Measurements from ENCODE around the gene SCN4A.

Gene SCN4A

DNA sequence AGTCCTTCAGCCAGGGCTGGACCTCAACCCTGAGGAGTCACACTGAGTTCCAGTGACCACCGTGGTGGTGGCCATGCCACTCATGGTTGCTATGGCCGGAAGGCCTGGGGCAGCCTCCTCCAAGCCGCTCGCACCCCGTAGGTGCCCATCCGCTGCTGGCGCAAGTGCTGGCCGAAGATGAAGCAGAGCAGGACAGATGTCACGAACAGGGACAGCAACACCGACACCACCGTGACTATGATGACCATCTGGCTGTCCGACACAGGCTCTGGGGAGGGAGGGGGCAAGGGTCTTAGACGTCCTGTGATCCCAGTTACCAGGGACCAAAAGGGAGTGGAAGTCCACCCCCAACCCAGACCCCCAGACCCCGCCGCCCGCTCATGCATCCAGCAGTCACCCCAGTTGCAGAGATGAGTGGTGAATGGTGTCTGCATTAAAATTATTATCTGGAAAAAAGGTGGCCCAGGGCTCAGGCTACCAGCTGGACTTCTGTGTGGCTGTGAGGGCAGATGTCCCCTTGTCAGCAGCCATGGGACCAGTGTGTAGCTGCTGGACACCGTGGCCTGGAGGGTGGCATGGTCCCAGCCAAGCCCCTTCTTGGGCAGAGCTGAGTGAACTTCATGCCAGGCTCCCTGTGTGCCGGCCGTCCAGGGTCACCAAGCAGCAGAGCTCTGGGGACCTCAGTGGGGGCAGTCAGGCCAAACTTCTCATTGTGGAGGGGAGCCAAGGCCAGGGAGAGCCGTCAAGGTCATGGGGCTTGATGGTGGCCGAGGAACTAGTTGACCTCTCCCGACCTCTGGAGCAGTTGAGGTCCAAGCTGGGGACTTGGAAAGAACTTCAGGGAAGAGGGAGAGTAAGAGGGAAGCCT lies 30.2 kb upstream of the SCN4A start:
- DNase-seq (ENCODE audit: insufficient read length, low spot score) = no peak
- FAIRE-seq = peak; percentile 33

DNA sequence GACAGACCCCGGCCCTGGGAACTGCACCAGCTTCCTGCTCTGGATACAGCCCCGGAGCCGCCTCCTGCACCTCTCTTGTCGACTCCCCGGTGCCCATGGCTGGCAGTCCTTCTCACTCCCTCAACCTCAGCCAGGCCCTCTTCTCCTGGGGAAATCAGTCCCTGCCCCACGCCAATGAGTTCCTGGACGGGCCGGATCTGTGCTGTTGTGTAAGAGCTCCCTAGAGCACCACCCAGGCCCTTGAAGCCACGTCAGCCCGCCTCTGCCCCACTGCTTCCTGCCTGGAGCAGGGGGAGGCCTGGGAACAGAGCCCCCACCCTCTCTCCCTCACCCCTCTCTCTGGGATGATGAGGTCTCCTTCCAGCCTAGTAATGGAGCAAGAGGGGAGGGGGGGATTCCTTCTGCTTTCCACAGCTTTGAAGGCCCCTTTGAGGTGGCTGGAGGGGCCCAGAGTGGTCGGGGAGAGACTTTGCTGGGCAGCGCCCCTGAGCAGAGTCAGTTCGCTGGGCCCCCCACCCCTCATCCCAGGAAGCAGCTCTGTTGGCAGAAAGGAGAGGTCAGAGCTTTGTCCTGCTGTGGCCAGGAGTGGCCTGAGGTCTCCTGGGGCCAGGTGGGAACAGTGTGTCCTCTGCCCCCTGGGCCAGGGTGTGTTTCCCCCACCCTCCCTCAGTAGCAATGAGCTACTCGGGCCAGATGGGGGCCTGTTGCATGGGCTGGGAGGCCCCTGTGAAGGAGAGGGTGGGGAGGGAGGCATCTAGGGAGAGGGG lies 29.2 kb upstream of the SCN4A start:
- FAIRE-seq = no peak
- DNase-seq (ENCODE audit: insufficient read length, low spot score) = no peak

DNA sequence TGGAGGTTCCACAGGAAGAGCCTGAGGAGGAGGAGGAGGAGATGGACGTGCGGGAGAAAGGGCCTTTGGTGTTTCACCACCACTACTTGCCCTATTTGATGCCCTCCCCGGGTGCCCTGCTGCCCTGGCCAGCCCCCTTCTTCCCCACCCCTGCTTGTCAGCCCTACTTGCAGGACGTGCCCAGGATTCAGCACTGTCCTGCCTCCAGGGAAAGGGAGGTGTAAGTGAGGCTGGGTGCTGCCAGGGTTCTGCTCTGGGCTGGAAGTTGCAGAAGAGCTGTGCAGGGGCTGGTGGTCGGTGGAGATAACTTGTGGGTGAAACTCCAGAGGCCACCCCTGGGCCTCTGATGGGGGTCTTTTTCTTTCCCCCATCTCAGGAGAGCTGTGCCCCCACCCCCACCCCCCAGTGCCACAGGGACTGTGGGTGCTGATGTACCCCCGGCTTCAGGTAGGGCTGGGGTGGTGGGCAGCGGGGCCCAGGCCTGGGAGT lies 28.4 kb upstream of the SCN4A start:
- DNase-seq (ENCODE audit: insufficient read length, low spot score) = no peak
- FAIRE-seq = no peak

DNA sequence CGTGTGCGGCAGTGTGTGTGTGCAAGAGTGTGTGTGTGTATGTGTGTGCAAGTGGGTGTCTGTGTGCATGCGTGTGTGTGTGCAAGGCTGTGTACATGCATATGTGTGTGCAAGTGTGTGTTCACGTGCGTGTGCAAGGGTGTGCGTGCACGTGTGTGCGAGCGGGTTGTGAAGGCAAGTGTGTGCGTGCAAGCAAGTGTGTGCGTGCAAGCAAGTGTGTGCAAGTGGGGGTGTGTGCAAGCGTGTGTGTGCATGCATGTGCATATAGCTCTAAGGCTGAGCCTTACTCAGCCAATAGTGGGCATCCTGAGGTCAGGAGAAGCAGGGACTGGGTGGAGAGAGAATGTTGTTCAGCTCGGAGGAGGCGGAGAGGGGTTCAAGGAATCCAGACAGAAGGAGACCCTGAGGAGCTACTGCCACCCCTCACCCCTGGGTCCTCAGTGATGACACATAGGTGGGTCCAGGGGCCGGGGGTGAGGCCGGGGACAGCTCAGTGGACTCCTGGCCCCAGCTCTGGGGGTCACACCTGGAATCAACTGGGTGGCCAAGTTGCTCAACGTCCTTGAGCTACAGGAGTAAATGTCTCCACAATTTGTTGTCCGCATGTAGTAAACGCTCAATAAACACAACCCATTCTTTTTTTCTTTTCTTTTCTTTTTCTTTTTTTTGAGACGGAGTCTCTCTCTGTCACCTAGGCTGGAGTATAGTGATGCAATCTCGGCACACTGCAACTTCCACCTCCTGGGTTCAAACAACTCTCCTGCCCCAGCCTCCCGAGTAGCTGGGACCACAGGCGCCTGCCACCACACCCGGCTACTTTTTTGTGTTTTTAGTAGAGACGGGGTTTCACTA lies 27.2 kb upstream of the SCN4A start:
- DNase-seq (ENCODE audit: insufficient read length, low spot score) = no peak
- peak; percentile 98 for FAIRE-seq

DNA sequence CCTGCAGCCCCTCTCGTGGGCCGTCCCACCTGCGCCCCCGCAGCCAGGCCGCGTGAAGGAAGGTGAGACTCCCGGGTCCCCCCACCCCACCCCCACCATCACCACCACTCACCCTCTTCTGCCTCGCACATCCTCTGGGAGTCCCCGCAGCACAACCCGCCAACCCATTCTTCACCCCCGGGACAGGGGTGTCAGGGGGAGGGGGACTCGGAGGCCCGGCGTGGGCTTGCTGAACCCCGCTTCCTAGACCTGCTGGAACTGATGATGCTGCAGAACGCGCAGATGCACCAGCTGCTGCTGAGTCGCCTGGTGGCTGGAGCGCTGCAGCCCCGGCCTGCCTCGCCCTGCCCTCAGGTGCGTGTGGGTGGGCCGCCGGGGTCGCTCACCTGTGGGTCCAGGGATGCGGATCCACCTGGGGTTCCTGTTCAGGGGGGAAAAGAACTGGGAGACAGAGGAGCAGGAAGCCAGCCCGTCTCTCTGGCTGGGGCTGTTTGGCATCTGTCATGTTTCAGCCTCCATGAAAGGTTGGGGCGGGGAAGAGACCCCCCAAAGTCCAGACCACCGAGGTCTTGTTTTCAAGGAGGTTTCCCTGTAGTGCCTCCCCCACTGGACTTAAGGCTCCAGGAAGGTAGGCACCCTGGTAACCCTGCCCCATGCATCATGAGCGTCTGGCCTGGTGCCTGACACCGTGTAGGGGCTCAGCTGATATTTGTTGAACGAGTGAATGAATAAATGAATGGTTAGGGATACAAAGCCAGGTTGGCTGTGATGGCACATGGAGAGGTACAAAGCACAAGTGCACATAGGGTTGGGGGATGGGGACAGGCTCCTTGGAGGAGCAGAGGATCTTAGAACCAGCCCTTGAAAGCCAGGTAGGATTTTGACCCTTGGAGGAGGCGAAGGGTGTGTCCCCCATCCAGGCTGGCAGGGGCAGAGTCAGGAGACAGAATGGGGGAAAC lies 26.3 kb upstream of the SCN4A start:
- DNase-seq (ENCODE audit: insufficient read length, low spot score) = no peak

DNA sequence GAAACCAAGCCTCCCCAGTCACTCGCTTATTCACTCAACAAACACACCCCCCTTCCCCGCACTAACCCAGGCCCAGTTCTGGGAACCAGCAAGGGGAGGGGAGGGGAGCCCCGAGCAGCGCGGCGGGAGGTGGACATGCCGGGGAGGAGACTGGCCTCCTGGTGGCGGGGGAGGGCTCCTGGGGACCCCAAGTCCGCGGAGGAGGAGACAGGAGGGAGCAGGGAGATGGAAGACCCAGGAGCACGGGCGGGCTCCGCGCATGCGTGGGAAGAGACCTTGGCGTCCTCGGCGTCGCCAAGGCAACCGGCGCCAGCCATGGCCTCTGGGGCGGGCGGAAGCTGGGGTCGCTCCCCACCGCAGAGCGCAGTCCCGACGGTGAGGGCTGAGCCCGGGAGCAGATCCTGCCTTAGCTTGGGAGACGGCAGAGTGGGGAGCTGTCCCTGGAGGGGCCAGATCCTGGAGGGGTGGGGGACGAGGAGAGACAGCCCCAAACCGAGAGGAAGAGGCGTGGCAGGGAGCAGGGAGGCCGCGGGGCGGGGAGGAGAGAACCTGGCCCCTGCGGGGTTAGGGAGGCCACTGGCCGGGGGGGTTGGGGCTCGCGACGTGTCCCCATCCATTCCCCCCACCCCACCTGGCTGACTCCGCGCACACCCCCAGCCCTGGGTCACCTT lies 25.5 kb upstream of the SCN4A start, which contains the start of gene PRR29:
Gene PRR29 (plus strand): TSS at position 302 of the 671 bp plus-strand sequence. CDS start 14 bp downstream, at position 316.
- FAIRE-seq (peak; percentile 91), DNase-seq (ENCODE audit: insufficient read length, low spot score) (peak; percentile 97)

More for the DNA sequence above, 26.3 kb upstream of the SCN4A start:
- FAIRE-seq = no peak

DNA sequence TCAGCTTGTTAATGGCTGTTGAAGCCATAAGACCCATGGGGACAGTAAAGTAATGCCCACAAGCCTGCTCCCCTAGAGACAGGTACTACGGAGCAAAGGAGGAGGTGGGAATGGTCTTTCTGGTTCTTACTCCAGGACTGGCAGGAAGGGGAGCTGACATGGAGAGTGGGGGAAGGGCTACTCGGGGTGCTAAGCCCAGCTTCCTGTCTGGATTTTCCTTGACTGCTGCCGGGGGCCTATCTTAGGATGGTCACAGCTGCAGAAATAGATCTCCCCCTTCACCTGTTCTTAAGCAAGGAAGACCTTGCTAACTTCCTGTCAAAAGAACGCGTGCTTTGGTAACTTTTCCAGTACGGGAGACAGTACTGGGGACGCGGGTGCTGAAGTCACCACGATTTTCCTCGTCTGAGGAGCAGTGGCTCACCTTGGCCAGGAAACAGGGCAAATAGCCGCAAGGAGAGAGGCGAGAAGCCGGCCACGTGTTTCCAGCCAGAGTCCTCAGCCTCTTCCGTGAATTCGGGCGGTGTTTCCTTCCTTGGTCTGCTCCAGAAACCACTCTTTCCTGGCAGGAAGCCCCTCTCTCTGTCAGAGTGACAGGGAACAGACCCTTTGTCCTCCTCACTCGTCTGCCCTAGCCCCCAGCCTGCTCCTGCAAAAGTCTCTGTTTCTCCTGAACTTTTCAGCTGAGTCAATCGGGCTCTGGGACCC lies 24.8 kb upstream of the SCN4A start:
- no peak for FAIRE-seq
- no peak for DNase-seq (ENCODE audit: insufficient read length, low spot score)

DNA sequence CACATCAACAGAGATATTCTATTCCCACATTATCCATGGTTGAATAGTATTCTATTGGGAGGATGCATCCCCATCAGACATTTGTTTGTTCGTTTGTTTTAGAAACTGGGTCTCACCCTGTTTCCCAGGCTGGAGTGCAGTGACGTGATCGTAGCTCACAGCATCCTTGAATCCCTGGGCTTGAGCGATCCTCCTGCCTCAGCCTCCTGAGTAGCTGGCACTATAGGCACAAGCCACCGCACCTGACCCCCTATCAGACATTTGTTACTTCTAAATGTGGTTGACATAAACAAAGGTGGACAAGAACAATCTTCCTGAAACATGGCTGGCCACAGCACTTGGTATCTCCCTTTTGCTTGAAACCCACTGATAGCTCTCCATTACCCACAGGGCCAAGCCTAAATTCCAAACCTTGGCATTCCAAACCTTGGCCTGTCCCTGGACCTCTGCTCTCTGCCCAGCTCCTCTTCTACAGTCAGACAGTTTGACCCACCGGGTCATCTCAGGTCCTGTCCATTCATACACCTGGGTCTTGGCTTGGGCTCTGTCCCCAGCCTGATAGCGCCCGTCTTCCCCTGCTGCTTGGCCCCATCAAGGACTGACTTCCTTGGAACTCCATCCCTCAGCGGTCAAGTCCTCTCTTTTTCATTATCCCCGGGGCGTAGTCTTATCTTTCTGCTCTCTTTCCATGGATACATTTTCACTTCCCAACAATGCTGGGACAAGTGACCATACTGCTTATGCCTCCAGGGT lies 23.9 kb upstream of the SCN4A start:
- no peak for DNase-seq (ENCODE audit: insufficient read length, low spot score)
- no peak for FAIRE-seq

DNA sequence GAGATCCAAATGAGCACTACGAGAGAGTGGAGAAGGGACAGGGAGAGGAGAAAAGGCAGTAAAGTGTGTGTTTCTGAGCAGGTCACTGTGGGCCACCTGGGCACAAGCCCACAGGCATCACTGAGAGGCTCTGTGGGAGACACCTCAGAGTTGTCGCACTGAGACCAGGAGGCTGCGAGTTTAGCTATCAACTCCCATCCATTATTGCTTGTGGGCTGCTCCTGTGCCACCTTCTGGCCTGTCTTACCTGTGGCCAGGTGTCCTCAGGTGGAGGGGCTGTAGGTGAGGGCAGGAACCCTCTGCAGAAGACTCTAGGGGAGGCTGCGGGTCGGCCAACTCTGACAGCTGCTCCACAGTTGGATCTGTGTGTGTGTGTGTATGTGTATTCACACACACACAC lies 22.9 kb upstream of the SCN4A start:
- FAIRE-seq (no peak), DNase-seq (ENCODE audit: insufficient read length, low spot score) (no peak)

DNA sequence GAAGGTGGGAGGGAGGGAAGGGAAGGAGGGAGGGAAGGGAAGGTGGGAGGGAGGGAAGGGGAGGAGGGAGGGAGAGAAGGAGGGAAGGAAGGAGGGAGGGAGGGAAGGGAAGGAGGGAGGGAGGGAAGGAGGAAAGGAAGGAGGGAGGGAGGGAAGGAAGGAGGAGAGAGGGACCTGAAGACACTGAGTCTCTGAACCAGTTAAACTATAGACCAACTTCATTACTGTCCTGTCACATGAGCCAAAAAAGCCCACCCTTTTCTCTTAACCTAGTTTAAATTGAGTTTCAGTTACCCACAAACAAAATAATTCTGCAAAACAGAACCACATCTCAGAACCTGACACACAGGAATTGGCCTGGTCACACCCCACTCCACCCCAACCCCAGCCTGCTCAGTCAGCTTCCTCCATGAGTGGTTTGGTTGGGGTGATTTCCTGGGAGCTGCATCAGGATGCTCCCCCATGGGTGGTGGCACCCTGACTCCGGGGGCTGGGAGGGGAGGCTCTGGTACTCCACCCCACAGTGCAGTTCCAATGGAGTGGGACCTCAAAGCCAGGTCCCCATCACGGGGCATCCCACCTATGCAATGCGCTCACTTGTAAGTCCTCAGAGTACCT lies 20.8 kb upstream of the SCN4A start:
- no peak for DNase-seq (ENCODE audit: insufficient read length, low spot score)
- no peak for FAIRE-seq

DNA sequence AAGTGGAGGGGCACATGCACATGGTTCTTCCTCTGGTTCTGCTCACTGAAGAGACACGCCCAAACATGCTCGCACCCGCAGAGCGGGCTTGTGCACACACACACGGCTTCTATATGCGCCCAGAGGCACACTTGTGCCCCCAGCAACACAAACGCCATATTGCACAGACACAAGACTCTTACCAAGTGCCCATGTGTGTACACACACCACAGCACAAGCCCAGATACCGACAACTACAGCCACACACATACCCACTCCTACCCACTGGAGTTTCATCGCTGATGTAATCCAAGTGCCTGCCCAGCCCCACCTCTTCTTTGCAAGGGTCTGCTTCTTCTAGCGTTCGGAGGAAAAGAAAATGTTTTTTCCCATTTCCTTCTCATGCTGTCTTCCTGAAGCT lies 18.9 kb upstream of the SCN4A start:
- FAIRE-seq (no peak), DNase-seq (ENCODE audit: insufficient read length, low spot score) (no peak)

DNA sequence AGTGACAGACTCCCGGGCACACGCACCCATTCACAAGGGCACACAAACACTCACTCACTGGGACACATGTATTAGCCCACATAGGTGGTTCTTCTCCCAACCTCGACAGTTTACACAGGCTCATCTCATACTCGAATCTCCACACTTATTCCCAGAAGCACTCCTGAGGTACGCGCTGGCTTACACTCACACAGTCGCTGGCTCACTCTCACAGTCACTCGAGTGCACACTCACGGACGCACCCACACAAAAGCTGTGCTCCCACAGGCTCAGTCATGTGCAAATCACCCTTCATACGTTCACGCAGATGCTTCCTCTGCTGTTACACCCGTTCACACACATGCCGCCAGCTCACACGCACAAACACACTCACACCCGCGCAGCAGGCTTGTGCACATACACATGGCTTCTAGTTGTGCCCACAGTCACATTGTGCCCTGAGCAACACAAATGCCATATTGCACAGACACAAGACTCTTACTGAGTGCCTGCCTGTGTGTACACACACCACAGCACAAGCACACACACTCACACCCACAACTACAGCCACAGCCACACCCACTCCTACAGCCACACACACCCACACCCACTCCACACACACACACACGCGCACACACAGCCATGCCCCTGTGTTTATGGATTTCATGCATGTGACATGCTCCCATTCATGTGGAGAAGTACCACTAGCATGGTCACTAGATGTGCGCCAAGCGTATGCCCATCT lies 17.1 kb upstream of the SCN4A start:
- FAIRE-seq (peak; percentile 96), DNase-seq (ENCODE audit: insufficient read length, low spot score) (no peak)

DNA sequence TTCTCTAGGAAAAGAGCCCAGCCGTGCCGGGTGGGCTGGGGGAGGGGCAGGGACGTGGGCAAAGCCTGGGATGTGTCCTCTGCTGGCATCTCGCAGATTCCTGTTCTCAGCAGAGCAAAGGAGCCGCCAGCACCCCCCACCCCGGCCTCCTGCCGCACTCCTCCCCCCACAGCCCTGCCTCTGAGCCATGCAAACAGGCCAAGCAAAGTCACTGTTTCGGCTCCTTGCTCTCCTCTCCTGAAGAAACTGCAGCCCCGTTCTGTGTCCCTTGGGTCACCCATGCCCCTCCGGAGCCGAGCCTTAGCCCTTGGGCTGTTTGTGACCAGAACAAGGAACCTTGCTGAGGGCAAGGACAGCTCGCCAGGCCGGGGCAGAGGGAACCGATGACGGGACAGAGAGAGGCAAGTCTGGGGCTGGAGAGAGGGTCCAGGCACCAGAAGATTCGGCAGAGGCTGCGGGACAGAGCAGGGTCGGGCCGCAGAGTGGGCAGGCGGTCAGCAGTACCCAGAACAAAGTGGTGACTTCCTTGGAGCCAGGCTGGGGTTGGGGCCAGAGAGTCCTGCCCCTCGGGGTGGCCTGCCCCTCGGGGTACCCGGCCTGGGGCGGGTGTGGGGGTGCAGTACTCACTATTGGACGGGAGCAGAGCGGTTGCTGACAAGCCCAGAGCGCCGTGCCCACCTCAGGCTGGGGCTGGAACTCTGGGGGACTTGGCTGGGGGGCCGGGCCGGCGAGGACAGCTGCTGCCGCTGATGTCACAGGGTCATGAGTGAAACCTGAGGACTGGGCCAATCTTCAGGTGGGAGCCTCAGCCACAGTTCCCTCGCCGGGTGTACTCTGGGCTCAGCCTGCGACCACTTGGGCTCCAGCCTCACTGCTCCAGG lies 16.3 kb upstream of the SCN4A start:
- no peak for DNase-seq (ENCODE audit: insufficient read length, low spot score)
- FAIRE-seq = no peak

DNA sequence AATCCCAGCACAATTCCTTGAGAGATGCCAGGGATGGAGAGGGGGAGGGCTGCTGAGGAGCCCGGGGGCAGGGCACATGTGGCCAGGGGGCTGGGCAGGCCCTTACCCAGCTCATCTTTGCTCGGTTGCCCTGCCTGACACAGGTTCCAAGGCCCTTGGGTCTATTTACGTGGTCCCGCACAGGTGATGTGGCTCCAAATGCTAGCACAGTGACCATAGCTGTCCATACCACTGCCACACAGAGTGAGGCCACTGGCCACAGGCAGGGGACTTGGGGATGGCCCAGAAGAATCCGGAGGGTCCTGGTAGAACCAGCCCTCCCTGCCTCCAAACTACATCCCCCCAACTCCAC lies 15.4 kb upstream of the SCN4A start:
- DNase-seq (ENCODE audit: insufficient read length, low spot score) (no peak), FAIRE-seq (no peak)

DNA sequence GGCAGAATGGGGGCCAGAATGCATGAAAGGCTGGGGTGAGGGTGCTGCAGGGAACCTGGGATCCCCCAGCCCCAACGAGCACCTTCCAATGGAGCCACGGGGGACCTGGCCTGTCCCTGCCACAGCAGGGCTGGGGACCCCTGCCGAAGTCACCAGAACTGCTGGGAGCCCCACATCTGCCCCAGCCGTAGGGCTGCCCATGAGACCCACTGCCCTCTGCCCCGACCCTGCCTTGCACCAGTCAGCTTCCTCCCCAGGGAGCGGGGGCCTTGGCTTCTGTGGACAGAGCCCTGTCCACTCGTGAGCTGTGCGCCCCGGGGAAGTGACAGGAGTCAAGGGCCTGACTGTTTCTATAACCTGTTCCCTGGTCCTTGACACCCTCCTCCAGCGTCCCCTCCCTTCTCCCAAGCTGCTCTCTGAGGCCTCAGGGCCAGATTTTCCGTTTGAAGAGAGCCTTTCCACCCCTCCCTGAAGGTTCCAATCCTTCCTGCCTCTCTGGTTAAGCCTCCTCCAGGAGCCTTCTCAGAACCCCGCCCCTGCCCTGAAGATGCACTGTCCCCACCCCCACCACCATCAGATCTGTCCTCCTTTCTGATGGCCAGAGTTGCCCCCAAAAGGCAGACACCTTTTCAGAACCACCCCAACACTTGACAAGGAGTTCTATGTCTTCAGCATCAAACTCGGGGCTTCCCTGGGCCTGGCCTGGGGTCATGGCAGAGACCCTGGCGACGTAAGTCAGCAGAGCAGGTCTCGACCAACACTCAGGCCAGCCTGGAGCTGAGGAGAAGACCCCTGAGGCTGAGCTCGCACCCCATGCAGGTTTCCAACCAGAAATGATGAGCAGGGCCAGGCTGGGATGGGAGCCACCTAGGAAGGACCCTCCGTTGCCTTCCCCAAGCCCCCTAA lies 14.8 kb upstream of the SCN4A start:
- no peak for DNase-seq (ENCODE audit: insufficient read length, low spot score)
- FAIRE-seq = no peak
